ENCODE data around the gene NES.

The NES gene

GRCh38 chr1:156676820-156677615, at the start of gene NES:
Gene NES (minus strand): TSS chr1:156677407. CDS start chr1:156677264, 143 bp downstream.
- no peak for DNase-seq (ENCODE audit: low read depth in 2 of 2)

- DNase-seq (ENCODE audit: low read depth in 2 of 2), result no peak
Observed at GRCh38 chr1:156726549-156727226, 49.5 kb upstream of the NES start.

GRCh38 chr1:156725683-156726280, 48.6 kb upstream of the NES start:
- DNase-seq (ENCODE audit: low read depth in 2 of 2), result peak; percentile 66 to 74

- no peak for DNase-seq (ENCODE audit: low read depth in 2 of 2)
Observed at GRCh38 chr1:156721535-156721934, 44.3 kb upstream of the NES start.

- DNase-seq (ENCODE audit: low read depth in 2 of 2), result no peak
Observed at GRCh38 chr1:156721131-156721530, 43.9 kb upstream of the NES start.

- DNase-seq (ENCODE audit: low read depth in 2 of 2), result no peak
Observed at GRCh38 chr1:156717351-156717750, 40.1 kb upstream of the NES start.

- no peak for DNase-seq (ENCODE audit: low read depth in 2 of 2)
Observed at GRCh38 chr1:156714830-156715229, 37.6 kb upstream of the NES start.

GRCh38 chr1:156712626-156713025, 35.4 kb upstream of the NES start:
- no peak for DNase-seq (ENCODE audit: low read depth in 2 of 2)

- DNase-seq (ENCODE audit: low read depth in 2 of 2), result no peak
Observed at GRCh38 chr1:156711011-156711817, 34.0 kb upstream of the NES start.

- DNase-seq (ENCODE audit: low read depth in 2 of 2), result no peak
Observed at GRCh38 chr1:156709757-156710489, 32.7 kb upstream of the NES start.

GRCh38 chr1:156709031-156709430, 31.8 kb upstream of the NES start:
- DNase-seq (ENCODE audit: low read depth in 2 of 2), result no peak

GRCh38 chr1:156708218-156708661, 31.0 kb upstream of the NES start:
- no peak for DNase-seq (ENCODE audit: low read depth in 2 of 2)

- no peak for DNase-seq (ENCODE audit: low read depth in 2 of 2)
Observed at GRCh38 chr1:156707417-156708217, 30.4 kb upstream of the NES start.

GRCh38 chr1:156706657-156707416, 29.6 kb upstream of the NES start:
- DNase-seq (ENCODE audit: low read depth in 2 of 2), result no peak

- DNase-seq (ENCODE audit: low read depth in 2 of 2), result peak; percentile 68 to 69
Observed at GRCh38 chr1:156705918-156706656, 28.9 kb upstream of the NES start.

GRCh38 chr1:156705321-156705917, 28.2 kb upstream of the NES start, which contains the start of gene CRABP2:
Gene CRABP2 (minus strand): TSS chr1:156705583. CDS start chr1:156705446, 137 bp downstream.
- no peak for DNase-seq (ENCODE audit: low read depth in 2 of 2)

GRCh38 chr1:156704930-156705320, 27.7 kb upstream of the NES start:
- no peak for DNase-seq (ENCODE audit: low read depth in 2 of 2)

- DNase-seq (ENCODE audit: low read depth in 2 of 2), result no peak
Observed at GRCh38 chr1:156704166-156704711, 27.0 kb upstream of the NES start.

Data from stimulated activated CD4-positive, alpha-beta T cell treated with anti-CD3 and anti-CD28 coated beads, Interleukin-1b, Interleukin-23, amount 100 ng/mL, for 4 hours (primary cell).